ENCODE data around the gene AOAH. TPM values are rescaled to one million over a fixed set of nuclear protein-coding genes. Genes with fewer than 3 reads are reported as not detected.

Gene AOAH
- total and polyA plus RNA-seq, 2 of the 13 experiments (the other 11 are each of a cell fraction or from before 2014, with no cell fraction given): not detected

DNA sequence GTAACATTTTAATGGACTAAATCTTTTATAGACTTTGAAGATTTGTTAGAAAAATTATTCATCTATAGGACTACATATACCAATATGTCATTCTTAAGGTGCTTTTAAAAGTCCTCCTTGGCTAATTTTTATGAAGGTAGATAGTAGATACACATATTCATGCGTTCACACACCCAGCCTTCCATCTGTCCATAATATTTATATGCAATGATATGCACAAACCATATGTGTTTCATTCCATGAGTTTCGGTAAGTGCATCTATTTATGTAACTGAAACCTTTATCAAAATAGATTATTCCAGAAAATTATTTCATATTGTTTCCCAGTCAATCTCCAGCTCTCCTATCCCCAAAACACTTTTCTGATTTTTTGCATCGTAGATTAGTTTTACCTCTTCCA lies 233.0 kb downstream of the AOAH start (continued):
- TF ChIP-seq, protein P1, sequence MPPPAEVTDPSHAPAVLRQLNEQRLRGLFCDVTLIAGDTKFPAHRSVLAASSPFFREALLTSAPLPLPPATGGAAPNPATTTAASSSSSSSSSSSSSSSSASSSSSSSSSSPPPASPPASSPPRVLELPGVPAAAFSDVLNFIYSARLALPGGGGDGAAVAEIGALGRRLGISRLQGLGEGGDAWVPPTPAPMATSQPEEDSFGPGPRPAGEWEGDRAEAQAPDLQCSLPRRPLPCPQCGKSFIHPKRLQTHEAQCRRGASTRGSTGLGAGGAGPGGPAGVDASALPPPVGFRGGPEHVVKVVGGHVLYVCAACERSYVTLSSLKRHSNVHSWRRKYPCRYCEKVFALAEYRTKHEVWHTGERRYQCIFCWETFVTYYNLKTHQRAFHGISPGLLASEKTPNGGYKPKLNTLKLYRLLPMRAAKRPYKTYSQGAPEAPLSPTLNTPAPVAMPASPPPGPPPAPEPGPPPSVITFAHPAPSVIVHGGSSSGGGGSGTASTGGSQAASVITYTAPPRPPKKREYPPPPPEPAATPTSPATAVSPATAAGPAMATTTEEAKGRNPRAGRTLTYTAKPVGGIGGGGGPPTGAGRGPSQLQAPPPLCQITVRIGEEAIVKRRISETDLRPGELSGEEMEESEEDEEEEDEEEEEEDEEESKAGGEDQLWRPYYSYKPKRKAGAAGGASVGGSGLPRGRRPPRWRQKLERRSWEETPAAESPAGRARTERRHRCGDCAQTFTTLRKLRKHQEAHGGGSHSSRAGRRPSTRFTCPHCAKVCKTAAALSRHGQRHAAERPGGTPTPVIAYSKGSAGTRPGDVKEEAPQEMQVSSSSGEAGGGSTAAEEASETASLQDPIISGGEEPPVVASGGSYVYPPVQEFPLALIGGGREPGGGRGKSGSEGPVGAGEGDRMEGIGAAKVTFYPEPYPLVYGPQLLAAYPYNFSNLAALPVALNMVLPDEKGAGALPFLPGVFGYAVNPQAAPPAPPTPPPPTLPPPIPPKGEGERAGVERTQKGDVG (CRISPR knock-in tag; IDR thresholded peaks at IDR 0.05; ENCODE audit: borderline replicate concordance): no peak
- TF ChIP-seq, protein P2, sequence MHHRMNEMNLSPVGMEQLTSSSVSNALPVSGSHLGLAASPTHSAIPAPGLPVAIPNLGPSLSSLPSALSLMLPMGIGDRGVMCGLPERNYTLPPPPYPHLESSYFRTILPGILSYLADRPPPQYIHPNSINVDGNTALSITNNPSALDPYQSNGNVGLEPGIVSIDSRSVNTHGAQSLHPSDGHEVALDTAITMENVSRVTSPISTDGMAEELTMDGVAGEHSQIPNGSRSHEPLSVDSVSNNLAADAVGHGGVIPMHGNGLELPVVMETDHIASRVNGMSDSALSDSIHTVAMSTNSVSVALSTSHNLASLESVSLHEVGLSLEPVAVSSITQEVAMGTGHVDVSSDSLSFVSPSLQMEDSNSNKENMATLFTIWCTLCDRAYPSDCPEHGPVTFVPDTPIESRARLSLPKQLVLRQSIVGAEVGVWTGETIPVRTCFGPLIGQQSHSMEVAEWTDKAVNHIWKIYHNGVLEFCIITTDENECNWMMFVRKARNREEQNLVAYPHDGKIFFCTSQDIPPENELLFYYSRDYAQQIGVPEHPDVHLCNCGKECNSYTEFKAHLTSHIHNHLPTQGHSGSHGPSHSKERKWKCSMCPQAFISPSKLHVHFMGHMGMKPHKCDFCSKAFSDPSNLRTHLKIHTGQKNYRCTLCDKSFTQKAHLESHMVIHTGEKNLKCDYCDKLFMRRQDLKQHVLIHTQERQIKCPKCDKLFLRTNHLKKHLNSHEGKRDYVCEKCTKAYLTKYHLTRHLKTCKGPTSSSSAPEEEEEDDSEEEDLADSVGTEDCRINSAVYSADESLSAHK (CRISPR knock-in tag; IDR thresholded peaks at IDR 0.05; ENCODE audit: borderline replicate concordance): no peak
- no peak for TF ChIP-seq FOXM1 (CRISPR knock-in tag; IDR thresholded peaks at IDR 0.05)
- no peak for TF ChIP-seq ZMYM4 (CRISPR knock-in tag; IDR thresholded peaks at IDR 0.05)
- TF ChIP-seq KLF15 (CRISPR knock-in tag; IDR thresholded peaks at IDR 0.05; ENCODE audit: borderline replicate concordance): no peak
- TF ChIP-seq ZNF224 (CRISPR knock-in tag; IDR thresholded peaks at IDR 0.05): no peak
- TF ChIP-seq ZFP37 (CRISPR knock-in tag; IDR thresholded peaks at IDR 0.05; ENCODE audit: borderline replicate concordance): no peak
- no peak for TF ChIP-seq ZNF746 (CRISPR knock-in tag; IDR thresholded peaks at IDR 0.05)
- no peak for TF ChIP-seq FIP1L1 (IDR thresholded peaks at IDR 0.05; ENCODE audit: borderline replicate concordance, insufficient read depth, low read depth, low read length)
- TF ChIP-seq NFE2L2 (IDR thresholded peaks at IDR 0.05; ENCODE audit: low read length): no peak

Data from HepG2 (cell line).